ENCODE data around the gene C2orf69. TPM values are rescaled to one million over a fixed set of nuclear protein-coding genes. Genes with fewer than 3 reads are reported as not detected.

C2orf69 gene
- total and polyA plus RNA-seq, 4 donors, result 4.5 to 11.1 (median 6.8) TPM

GRCh38 chr2:199943373-199943772, 32.3 kb downstream of the C2orf69 start:
- Histone ChIP-seq H3K4me3 (no peak overlapping the region), H3K9me3 (ENCODE audit: control insufficient read depth in 4 of 4, insufficient read depth in 3 of 4, low read length in 3 of 4) (no peaks in the 10 kb centered on the region), H3K27ac (ENCODE audit: low read depth in 1 of 2, low read length in 1 of 2) (no peak overlapping the region), H3K4me1 (ENCODE audit: control insufficient read depth in 5 of 5, insufficient read depth in 5 of 5, low read length in 5 of 5) (no peaks in the 10 kb centered on the region), H3K27me3 (ENCODE audit: control insufficient read depth in 3 of 3, insufficient read depth in 3 of 3, low read length in 2 of 3) (no peaks in the 10 kb centered on the region), H3K9ac (ENCODE audit: insufficient read depth in 1 of 2, low read length in 2 of 2) (no peak overlapping the region), H3K36me3 (ENCODE audit: control insufficient read depth in 4 of 4, insufficient read depth in 4 of 4, low read length in 4 of 4) (peaks cover 8 to 34% (median 13%) of the 10 kb centered on the region in 4 donors)
- no peak for TF ChIP-seq CTCF (IDR thresholded peaks at IDR 0.05; ENCODE audit: control extremely low read depth, extremely low read depth)
- no peak for ATAC-seq (ENCODE audit: insufficient read depth, low FRiP score)
- DNase-seq, result no peak
- WGBS, 2 donors, result 96% methylated on average over 4 of the region's 4 CpGs

GRCh38 chr2:199946196-199946595, 35.1 kb downstream of the C2orf69 start:
- no peak overlapping the region for H3K27ac ChIP-seq (ENCODE audit: low read depth in 1 of 2, low read length in 1 of 2)
- no peak for ATAC-seq (ENCODE audit: insufficient read depth, low FRiP score)
- DNase-seq, result no peak

GRCh38 chr2:199946836-199947235, 35.7 kb downstream of the C2orf69 start:
- H3K4me3 ChIP-seq, result no peak overlapping the region
- TF ChIP-seq CTCF (IDR thresholded peaks at IDR 0.05; ENCODE audit: control extremely low read depth, extremely low read depth), result no peak
- H3K4me1 ChIP-seq (ENCODE audit: control insufficient read depth in 5 of 5, insufficient read depth in 5 of 5, low read length in 5 of 5), result no peaks in the 10 kb centered on the region
- H3K9ac ChIP-seq (ENCODE audit: insufficient read depth in 1 of 2, low read length in 2 of 2), result no peak overlapping the region
- H3K27me3 ChIP-seq (ENCODE audit: control insufficient read depth in 3 of 3, insufficient read depth in 3 of 3, low read length in 2 of 3), result no peaks in the 10 kb centered on the region
- no peak overlapping the region for H3K27ac ChIP-seq (ENCODE audit: low read depth in 1 of 2, low read length in 1 of 2)
- peaks cover 8 to 34% (median 12%) of the 10 kb centered on the region in 4 donors for H3K36me3 ChIP-seq (ENCODE audit: control insufficient read depth in 4 of 4, insufficient read depth in 4 of 4, low read length in 4 of 4)
- H3K9me3 ChIP-seq (ENCODE audit: control insufficient read depth in 4 of 4, insufficient read depth in 3 of 4, low read length in 3 of 4), result no peaks in the 10 kb centered on the region
- DNase-seq (no peak), ATAC-seq (ENCODE audit: insufficient read depth, low FRiP score) (no peak)

More at GRCh38 chr2:199946196-199946595, 35.1 kb downstream of the C2orf69 start:
- Histone ChIP-seq H3K9me3 (ENCODE audit: control insufficient read depth in 4 of 4, insufficient read depth in 3 of 4, low read length in 3 of 4) (no peaks in the 10 kb centered on the region), H3K27me3 (ENCODE audit: control insufficient read depth in 3 of 3, insufficient read depth in 3 of 3, low read length in 2 of 3) (no peaks in the 10 kb centered on the region), H3K4me1 (ENCODE audit: control insufficient read depth in 5 of 5, insufficient read depth in 5 of 5, low read length in 5 of 5) (no peaks in the 10 kb centered on the region), H3K4me3 (no peak overlapping the region), H3K9ac (ENCODE audit: insufficient read depth in 1 of 2, low read length in 2 of 2) (no peak overlapping the region), H3K36me3 (ENCODE audit: control insufficient read depth in 4 of 4, insufficient read depth in 4 of 4, low read length in 4 of 4) (peaks cover 8 to 34% (median 12%) of the 10 kb centered on the region in 4 donors)
- TF ChIP-seq CTCF (IDR thresholded peaks at IDR 0.05; ENCODE audit: control extremely low read depth, extremely low read depth), result no peak
- 36 to 90% methylated on average over 1 of the region's 1 CpG for WGBS, 2 donors

- peaks cover 0 to 10% (median 5%) of the 10 kb centered on the region in 5 donors for H3K4me1 ChIP-seq (ENCODE audit: control insufficient read depth in 5 of 5, insufficient read depth in 5 of 5, low read length in 5 of 5)
- H3K36me3 ChIP-seq (ENCODE audit: control insufficient read depth in 4 of 4, insufficient read depth in 4 of 4, low read length in 4 of 4), result peaks cover 5 to 31% (median 7%) of the 10 kb centered on the region in 4 donors
- TF ChIP-seq CTCF (IDR thresholded peaks at IDR 0.05; ENCODE audit: control extremely low read depth, extremely low read depth), result no peak
Observed at GRCh38 chr2:199950396-199950795, 39.3 kb downstream of the C2orf69 start.

More at GRCh38 chr2:199950396-199950795, 39.3 kb downstream of the C2orf69 start:
- H3K27ac ChIP-seq (ENCODE audit: low read depth in 1 of 2, low read length in 1 of 2), result no peak overlapping the region
- no peak overlapping the region for H3K9ac ChIP-seq (ENCODE audit: insufficient read depth in 1 of 2, low read length in 2 of 2)
- 93 to 98% methylated on average over 5 of the region's 5 CpGs for WGBS, 2 donors
- DNase-seq (no peak), ATAC-seq (ENCODE audit: insufficient read depth, low FRiP score) (no peak)
- no peaks in the 10 kb centered on the region for H3K9me3 ChIP-seq (ENCODE audit: control insufficient read depth in 4 of 4, insufficient read depth in 3 of 4, low read length in 3 of 4)
- no peak overlapping the region for H3K4me3 ChIP-seq
- H3K27me3 ChIP-seq (ENCODE audit: control insufficient read depth in 3 of 3, insufficient read depth in 3 of 3, low read length in 2 of 3), result no peaks in the 10 kb centered on the region
